Renal cortical epithelial cell (primary cell): Measurements from ENCODE around the gene SHISA7. TPM values are rescaled to one million over a fixed set of nuclear protein-coding genes. Genes with fewer than 3 reads are reported as not detected.

Experiments
- DNase-seq: peaks from one replicate; pipeline ENCODE4 v3.0.0-alpha.2; 2011; ENCODE audit warnings: low read depth
- total RNA-seq: library from RNA; depleted of rRNA; stranded (reverse); fragments of >200 nt; gene quantifications from 2 replicates; pipeline ENCODE4 v1.2.3, GENCODE V29; 2014

The SHISA7 gene
- total RNA-seq, 1 donor from 2014 or later, result not detected

- no peak for DNase-seq
Measured at GRCh38 chr19:55482156-55482961, 39.3 kb upstream of the SHISA7 start.

- no peak for DNase-seq
Measured at GRCh38 chr19:55481794-55482155, 38.7 kb upstream of the SHISA7 start.

GRCh38 chr19:55481148-55481793 is 38.2 kb upstream of the SHISA7 start:
- no peak for DNase-seq

GRCh38 chr19:55479451-55480230 is 36.5 kb upstream of the SHISA7 start:
- DNase-seq, result peak; percentile 86

DNA sequence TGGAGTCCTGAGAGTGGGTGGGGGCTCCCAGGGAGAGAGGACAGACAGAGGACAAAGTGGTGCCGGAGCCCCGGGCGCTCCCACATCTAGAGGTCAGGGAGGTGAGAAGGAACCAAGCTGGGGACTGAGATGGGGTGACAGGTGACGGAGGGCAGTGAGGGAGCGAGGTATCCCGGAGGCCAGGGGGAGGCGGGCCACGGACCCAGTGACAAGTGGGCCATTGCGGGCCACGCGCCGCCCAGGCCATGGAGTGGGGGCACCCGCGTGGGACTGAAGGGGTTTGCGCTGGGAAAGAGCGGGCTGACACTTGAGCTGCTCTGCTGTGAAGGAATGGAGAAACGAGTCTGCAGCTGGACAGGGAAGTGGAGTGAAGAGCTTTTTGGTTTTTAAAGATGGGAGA is 35.9 kb upstream of the SHISA7 start:
- no peak for DNase-seq

DNA sequence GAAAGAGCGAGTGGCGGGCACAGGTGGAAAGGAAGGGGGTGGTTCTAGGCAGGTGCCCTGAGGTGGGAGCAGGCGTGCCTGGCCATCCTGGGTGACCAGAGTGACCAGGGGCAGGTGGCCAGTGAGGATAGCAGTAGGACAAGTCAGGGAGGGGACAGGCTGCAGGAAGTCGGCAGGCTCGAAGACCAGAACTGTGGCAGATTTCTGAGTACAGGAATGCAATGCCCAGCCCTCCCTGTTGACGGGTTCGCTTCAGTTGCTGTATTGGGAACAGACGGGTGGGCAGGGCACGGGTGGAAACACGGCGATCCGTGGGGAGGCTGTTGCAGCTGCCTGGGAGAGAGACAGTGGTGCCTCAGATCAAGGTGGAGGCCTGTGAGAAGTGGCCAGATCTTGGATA is 35.3 kb upstream of the SHISA7 start:
- no peak for DNase-seq

DNA sequence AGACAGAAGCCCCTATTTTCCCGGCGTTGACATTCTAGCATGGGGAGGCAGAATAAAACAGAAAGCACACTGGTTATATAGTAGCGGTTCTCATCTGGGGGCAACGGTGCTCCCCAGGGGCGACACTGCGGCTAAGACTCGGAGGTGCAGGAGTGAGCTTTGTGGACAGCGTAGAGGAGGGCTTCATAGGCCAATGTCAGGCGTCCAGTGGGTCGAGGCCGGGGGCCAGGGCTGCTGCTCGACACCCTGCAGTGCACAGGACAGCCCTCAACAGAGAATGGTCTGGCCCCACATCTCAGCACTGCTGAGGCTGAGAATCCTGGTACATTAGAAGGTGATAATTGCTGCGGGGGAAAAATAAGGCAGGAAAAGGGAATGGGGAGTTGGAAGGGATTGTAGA is 34.8 kb upstream of the SHISA7 start:
- DNase-seq, result no peak

GRCh38 chr19:55476100-55476775 is 33.1 kb upstream of the SHISA7 start, which contains the start of gene ZNF628:
Gene ZNF628, plus strand, starts transcription at chr19:55476617. Its CDS starts 3,294 bp downstream, at chr19:55479911.
- DNase-seq, result peak; percentile 90

GRCh38 chr19:55474269-55475265 is 31.5 kb upstream of the SHISA7 start:
- peak; percentile 97 for DNase-seq

GRCh38 chr19:55473225-55474012 is 30.3 kb upstream of the SHISA7 start:
- peak; percentile 68 for DNase-seq

DNA sequence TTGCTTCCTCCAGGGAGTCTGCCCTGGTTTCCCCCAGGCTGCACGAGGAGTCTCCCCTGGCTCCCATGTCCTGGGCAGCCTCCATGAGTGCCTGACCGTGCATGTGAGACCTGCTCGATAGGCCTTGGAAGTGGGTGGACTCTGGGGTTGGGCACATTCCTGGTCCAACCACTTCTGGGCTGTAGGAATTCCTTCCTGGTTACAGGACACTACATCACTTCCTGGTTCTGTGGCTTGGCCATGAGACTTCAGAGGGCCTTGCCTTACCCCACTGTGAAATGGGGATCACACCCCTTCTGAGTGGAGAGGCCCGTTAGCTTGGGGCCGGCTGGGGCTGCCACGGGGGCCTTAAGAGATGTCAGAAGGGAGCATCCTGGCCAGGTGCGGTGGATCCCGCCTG is 29.4 kb upstream of the SHISA7 start:
- peak; percentile 85 for DNase-seq

DNA sequence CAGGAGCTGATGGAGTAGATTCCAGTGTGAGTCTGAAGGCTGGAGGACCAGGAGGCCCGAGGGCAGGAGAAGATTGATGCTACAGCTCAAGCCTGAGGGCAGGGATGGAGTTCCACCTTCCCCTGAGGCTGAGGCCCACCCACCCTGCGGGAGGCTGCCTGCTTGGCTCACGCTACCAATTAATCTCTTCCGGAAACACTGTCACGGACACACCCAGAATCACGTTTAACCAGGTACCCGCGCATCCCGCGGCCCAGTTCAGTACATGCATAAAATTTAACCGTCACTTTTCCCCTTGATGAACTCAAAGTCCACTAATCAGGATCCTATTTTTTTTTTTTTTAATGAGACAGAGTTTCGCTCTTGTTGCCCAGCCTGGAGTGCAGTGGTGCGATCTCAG is 28.2 kb upstream of the SHISA7 start:
- no peak for DNase-seq

DNA sequence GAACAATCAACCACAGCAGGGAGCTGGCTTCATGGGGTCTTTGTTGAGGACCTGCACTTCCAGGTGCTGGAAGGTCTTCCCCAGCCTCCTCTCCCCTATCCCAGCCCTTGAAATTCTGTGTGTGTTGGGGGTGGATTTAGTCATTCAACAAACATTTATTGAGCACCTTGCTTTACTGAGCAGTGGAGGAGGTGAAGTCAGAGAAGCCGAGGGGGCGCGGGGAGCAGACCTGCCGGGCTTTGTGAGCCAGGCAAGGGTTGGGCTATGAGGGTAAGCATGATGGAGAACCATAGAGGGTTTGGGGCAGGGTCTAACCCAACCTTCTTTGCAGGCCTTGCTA is 24.9 kb upstream of the SHISA7 start:
- no peak for DNase-seq

DNA sequence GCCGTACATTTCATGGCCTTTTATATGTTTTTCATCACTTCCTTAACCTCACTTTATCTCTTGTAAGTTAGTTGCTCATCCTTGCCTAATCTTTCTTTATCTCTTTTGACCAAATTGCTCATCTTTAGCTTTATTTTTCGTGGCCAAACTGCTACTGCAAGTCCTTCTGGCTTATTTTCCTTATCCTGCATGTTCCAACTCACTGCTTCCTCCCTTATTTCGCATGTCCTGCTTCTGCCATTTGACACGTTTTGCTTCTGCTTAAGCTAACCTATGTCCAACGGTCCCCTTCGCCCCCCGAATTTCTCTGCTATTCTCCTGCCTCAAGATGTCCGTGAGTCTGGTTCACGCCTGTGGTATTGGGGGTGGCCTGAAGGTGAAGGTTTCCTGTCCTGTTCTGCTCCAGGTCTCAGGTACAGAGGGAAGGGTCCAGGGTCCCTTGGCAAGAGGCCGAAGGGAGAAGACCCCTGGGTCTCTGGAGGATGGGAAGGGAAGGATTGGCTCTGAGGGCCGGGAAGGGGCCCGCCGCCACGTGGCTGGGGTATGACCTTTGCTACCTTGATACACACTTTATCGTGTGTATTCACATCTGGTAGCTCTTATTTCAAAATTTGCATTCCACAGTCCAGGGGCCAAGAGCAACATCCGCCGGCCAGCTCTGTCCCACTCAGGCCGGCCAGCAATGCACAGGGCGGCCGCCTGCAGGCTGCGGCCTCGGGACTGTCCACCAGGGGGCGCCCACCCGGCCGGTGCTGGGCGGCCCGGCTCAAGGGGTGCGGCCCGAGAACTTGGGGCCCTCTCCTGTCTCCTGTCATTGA is 24.3 kb upstream of the SHISA7 start:
- DNase-seq, result no peak

GRCh38 chr19:55466241-55466614 is 23.1 kb upstream of the SHISA7 start:
- DNase-seq, result no peak

- no peak for DNase-seq
Measured at GRCh38 chr19:55465460-55466240, 22.6 kb upstream of the SHISA7 start.

- DNase-seq, result no peak
Measured at GRCh38 chr19:55464662-55465054, 21.6 kb upstream of the SHISA7 start, which contains the start of gene C19orf85. Gene C19orf85, minus strand, starts transcription at chr19:55464751. Its CDS starts 197 bp downstream, at chr19:55464554.

DNA sequence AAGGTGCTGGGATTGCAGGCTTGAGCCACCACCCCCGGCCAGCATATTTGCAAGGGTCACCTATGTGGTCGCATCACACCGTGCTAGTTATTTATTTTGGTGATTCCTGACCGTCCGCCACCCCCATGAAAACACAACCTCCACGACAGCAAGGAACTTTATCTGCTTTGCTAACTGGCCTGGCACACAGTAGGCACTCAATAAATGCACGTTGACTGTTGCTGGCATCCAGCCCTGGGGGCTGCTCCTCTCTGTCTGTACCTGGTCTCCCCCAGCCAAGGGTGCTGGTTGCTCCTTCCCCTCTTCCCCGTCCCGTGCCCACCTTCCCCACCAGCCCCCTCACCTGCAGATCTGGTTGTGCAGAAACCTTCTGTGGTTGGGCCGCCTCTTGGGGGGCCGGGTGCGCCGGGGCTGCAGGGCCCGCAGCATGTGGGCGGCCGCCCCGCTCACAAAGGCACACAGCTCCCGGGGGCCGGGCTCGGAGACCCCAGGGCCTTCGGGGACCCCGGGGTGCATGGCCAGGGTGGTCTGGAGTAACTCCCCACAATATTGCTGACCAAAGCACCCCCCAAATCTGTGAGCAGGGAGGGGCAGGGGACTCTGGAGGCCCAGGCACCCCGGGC is 21.1 kb upstream of the SHISA7 start:
- no peak for DNase-seq
